Peyer's patch (tissue), 4 donors: ENCODE results near the gene FAM131A.

ENCODE experiments used
- CTCF ChIP-seq, 6 experiments: fragments of 450-650 bp in 4 of 6; fragments of 200-600 bp in 2 of 6; sonication (generic) in 1 of 6; IDR thresholded peaks; one replicate each; pipeline ENCODE4 v1.5.1; 2017 to 2019; ENCODE audit warnings: antibody characterized with exemption in 6 of 6, mild to moderate bottlenecking in 3 of 6, moderate library complexity in 1 of 6
- POLR2A ChIP-seq, 2 donors: fragments of 450-650 bp; IDR thresholded peaks; one replicate each; pipeline ENCODE4 v1.5.1; 2017; ENCODE audit warnings: antibody characterized with exemption in 2 of 2, mild to moderate bottlenecking in 2 of 2, moderate library complexity in 2 of 2

GRCh38 chr3:184358124-184358767, 20.8 kb downstream of the FAM131A start:
- no peak for TF ChIP-seq CTCF (IDR thresholded peaks at IDR 0.05)
- no peak for TF ChIP-seq POLR2A (IDR thresholded peaks at IDR 0.05)
